Right forelimb (tissue), 1 donor: ENCODE results near the gene KREMEN2.
A peak's percentile ranks its signal among the peaks of the same experiment; 100 is the strongest.
"Not testable (repeated sequence)": the region's sequence is repeated elsewhere in the genome, so short reads cannot be mapped to it uniquely, and the experiment has no call there.

Experiments used
- DNase-seq: peaks from one replicate; pipeline ENCODE4 v3.0.0-alpha.2; 2018

The KREMEN2 gene, protein sequence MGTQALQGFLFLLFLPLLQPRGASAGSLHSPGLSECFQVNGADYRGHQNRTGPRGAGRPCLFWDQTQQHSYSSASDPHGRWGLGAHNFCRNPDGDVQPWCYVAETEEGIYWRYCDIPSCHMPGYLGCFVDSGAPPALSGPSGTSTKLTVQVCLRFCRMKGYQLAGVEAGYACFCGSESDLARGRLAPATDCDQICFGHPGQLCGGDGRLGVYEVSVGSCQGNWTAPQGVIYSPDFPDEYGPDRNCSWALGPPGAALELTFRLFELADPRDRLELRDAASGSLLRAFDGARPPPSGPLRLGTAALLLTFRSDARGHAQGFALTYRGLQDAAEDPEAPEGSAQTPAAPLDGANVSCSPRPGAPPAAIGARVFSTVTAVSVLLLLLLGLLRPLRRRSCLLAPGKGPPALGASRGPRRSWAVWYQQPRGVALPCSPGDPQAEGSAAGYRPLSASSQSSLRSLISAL

GRCh38 chr16:2963723-2964474 lies at the start of gene KREMEN2:
KREMEN2 (plus strand) TSS chr16:2964275; CDS start chr16:2964521, 246 bp downstream.
- peak; percentile 47 for DNase-seq

GRCh38 chr16:2915196-2915929 lies 48.7 kb upstream of the KREMEN2 start:
- no peak for DNase-seq

- DNase-seq = peak; percentile 78
Observed at GRCh38 chr16:2919511-2920255, 44.4 kb upstream of the KREMEN2 start.

- no peak for DNase-seq
Observed at GRCh38 chr16:2923481-2923880, 40.6 kb upstream of the KREMEN2 start.

DNA sequence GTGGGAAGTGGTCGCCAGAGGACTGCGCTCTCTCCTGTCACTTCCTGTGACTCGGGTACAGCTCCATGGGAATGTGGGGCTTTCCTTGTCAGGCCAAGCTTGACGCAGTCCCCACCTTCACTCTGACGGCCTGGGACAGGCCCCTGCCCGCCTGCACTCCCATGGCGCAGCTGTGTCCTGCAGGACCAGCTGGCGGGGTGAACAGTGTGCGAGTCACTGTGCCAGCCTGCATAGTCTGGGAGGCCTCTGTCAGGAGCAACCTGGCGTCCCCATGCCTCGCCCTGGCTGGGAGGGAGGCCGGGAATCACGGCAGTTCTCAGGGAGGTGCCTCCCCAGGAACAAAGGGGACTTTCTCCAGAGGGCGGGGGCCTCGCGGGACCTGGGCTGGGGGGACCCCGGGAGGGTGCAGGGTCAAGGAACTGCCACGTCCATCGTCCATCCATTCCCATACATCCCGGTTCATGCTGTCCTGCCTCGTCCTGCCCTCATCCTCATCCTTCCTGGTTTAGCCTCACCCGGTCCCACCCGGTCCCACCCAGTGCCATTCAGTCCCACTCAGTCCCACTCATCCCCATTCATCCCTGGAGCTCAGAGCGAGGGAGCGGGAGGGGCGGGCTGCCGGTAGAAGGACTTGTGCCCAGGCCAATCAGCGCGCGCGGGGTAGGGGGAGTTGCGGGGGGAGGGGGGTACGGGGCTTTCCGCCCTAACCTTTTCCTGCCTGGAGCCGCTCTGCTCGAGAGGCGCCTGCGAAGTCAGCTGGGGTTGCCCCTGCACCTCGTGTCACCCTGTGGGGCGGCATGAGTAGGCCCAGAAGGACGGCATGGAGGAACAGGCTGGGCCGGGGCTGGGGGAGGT lies 38.9 kb upstream of the KREMEN2 start:
- DNase-seq = no peak

DNA sequence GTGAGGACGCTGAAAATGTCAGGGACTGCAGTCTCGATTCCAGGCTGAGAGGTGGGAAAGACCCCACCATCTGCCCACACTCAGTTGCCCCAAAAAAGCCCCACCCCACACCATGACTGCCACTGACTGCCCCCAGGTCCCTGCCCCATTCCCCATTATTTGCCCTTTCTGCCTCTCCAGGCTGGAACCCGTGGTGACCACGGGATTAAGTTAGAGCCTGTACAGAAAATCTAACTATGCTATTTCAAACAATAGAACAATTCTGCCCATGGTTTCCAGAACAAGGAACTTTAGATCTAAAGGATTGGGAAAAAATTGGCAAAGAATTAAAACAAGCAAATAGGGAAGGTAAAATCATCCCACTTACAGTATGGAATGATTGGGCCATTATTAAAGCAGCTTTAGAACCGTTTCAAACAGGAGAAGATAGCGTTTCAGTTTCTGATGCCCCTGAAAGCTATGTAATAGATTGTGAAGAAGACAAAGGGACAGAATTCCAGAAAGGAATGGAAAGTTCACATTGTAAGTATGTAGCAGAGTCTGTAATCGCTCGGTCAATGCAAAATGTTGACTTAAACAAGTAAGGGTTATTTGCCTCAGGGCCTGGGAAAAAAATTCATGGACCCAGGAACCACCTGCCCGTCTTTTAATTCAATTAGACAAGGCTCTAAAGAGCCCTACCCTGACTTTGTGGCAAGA lies 38.0 kb upstream of the KREMEN2 start:
- DNase-seq = no peak

DNA sequence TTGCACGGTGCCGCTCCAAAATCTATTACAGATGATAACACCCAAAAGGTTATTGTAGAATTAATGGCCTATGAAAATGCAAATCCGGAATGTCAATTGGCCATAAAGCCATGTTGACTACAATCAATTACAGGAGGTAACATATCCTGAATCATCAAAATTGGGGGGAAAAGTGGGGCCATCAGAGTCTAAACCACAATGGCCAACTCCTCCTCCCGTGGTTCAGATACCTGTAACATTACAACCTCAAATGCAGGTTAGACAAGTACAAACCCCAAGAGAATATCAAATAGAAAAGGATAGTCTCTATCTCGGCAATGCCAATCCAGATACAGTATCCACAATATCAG lies 37.5 kb upstream of the KREMEN2 start:
- DNase-seq = no peak

DNA sequence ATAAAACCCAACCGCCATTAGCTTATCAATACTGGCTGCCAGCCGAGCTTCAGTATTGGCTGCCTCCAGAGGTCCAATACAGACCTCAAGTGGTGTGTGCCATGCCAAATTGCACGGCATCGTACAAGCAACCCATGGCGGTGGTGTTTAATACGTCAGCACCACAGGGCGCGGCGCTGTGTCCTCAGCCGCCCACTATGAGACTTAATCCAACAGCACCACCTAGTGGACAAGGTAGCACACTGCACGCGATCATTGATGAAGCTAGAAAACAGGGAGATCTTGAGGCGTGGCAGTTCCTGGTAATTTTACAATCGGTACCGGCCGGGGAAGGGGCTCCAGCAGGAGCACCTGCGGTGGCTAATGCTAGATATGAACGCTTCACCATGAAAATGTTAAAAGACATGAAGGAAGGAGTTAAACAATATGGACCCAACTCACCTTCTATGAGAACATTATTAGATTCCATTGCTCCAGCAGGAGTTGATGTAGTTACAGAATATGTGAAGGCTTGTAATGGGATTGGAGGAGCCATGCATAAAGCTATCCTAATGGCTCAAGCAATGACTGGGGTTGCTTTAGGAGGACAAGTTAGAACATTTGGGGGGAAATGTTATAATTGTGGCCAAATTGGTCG lies 36.9 kb upstream of the KREMEN2 start:
- DNase-seq = peak; percentile 86

GRCh38 chr16:2928151-2928550 lies 35.9 kb upstream of the KREMEN2 start:
- not testable (repeated sequence) for DNase-seq

GRCh38 chr16:2928796-2929195 lies 35.3 kb upstream of the KREMEN2 start:
- no peak for DNase-seq

DNA sequence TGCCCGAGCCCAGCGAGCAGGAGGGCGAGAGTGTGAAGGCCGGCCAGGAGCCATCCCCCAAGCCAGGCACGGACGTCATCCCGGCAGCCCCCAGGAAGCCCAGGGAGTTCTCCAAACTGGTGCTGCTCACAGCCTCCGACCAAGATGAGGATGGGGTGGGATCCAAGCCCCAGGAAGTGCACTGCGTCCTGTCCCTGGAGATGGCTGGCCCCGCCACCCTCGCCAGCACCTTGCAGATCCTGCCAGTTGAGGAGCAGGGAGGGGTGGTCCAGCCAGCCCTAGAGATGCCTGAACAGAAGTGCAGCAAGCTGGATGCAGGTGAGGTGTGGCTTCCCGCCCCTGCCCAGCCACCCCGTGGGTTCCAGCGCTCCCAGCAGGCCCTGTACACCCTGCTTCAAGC lies 34.4 kb upstream of the KREMEN2 start:
- DNase-seq = no peak

DNA sequence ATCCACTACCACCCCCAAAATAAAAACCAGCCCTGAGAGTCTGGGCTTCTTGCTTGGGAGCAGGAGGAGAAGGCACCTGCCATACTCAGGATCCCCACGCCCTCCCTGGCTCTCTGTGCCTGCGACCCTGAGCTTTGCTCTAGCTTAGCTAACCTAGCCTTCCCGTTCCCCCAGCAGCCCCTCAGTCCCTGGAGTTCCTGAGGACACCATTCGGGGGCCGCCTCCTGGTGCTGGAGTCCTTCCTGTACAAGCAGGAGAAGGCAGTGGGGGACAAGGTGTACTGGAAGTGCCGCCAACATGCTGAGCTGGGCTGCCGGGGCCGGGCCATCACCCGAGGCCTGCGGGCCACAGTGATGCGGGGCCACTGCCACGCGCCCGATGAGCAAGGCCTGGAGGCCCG lies 33.8 kb upstream of the KREMEN2 start:
- no peak for DNase-seq

DNA sequence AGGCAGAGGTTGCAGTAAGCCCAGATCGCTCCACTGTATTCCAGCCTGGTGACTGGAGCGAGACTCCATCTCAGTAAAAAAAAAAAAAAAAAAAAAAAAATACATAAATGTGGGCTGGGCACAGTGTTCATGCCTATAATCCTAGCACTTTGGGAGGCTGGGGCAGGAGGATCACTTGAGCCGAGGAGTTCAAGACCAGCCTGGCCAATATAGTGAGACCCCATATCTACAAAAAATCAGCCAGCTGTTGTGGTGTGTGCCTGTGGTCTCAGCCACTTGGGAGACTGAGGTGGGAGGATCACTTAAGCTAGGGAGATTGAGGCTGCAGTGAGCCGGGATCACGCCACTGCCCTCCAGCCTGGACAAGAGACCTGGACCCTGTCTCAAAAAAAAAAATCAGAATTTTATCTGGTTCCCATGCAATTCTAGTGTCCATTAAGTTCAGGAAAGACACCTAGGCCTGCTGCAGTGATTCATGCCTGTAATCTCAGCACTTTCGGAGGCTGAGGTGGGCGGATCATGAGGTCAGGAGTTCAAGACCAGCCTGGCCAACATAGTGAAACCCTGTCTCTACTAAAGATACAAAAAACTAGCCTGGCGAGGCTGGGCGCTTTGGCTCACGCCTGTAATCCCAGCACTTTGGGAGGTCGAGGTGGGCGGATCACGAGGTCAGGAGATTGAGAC lies 32.7 kb upstream of the KREMEN2 start:
- DNase-seq = not testable (repeated sequence)

- no peak for DNase-seq
Observed at GRCh38 chr16:2933136-2933535, 30.9 kb upstream of the KREMEN2 start.

DNA sequence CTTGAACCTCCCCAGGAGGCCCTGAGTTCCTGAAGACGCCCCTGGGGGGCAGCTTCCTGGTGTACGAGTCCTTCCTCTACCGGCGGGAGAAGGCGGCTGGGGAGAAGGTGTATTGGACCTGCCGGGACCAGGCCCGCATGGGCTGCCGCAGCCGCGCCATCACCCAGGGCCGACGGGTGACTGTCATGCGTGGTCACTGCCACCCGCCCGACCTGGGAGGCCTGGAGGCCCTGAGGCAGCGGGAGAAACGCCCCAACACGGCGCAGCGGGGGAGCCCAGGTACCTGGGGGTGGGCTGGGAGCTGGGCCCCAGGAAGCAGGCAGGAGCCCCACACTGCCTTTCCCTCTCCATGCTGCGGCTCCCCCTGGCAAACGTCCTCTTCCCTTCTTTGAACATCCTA lies 30.4 kb upstream of the KREMEN2 start:
- DNase-seq = no peak

DNA sequence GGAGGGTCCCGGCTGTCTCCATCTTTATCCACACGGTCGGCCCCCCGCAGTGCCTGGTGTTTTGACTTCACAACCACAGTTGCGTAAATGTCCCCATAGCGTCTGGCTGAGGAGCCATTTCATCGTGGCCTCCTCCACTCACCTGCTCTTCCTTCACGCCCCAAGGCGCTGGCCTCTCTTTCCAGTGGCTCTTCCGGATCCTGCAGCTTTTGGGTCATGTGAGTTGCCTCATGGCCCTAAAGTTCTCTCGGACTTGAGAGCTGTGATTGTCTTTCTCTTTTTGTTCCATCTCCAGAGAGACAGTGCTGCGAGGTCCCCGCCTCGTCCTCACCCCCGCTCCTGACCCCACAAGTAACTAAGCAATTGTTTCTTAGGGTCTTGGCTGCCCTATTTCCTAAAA lies 29.6 kb upstream of the KREMEN2 start:
- DNase-seq = no peak

DNA sequence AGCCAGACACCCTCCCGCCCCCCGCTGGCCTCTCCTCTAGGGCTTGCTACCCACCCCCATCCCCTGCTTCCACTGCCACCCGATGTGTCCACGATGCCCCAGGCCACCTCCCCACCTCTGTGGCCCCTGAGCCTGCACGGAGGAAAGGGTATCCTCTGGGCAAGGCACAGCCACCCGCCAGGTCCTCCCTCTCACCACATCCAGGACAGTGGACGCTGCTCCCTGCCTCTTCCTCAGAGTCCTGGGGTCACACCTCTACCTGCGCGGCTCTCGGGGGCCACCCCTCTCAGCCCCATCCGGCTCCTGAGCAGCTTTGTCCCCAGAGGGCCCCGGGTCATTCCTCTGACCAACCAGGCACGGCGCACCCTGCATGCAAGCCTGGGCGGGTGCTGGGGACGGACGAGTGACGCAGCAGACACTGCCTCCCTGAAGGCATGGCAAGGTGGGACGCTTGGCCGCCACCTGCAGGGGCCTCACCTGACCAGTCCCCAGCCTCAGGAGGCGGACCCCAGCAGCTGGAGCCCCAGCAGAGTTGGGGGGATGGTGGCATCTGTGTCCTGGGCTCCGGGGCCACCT lies 27.6 kb upstream of the KREMEN2 start:
- no peak for DNase-seq

- DNase-seq = no peak
Observed at GRCh38 chr16:2937170-2937569, 26.9 kb upstream of the KREMEN2 start.

- no peak for DNase-seq
Observed at GRCh38 chr16:2938206-2938605, 25.9 kb upstream of the KREMEN2 start.

DNA sequence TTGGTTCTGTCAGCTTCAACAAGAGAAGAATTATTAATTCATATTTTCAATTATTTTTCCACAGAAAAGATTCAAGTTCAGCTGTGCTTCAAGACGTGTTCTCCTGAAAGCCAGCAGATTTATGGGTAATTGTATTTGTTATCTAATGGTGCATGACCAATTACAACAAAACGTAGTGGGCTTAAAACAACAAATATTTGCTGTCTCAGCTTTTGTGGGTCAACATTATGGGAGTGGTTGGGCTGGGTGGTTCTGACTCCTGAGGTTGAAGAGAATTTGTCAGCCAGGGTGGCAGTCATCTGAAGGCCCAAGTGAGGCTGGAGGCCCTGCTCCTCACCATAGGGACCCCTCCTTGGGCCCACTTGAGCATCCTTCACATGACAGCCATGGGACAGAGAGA lies 24.1 kb upstream of the KREMEN2 start:
- DNase-seq = no peak
